ENCODE data around the gene PPM1J.

Gene PPM1J

GRCh38 chr1:112677501-112677900 is 37.6 kb downstream of the PPM1J start:
- no peak overlapping the region for H3K9ac ChIP-seq
- peaks cover 32% of the 10 kb centered on the region for H3K4me1 ChIP-seq
- H4K20me1 ChIP-seq: peaks cover 30% of the 10 kb centered on the region
- H3K4me2 ChIP-seq: peak overlapping the region; percentile 28
- peaks cover 24% of the 10 kb centered on the region; the same call in 1 of the 2 replicates for H3K36me3 ChIP-seq
- H3K27me3 ChIP-seq: no peaks in the 10 kb centered on the region
- no peak overlapping the region for H3K27ac ChIP-seq
- H3K4me3 ChIP-seq: no peak overlapping the region
- no peaks in the 10 kb centered on the region for H3K9me3 ChIP-seq
- no peak for TF ChIP-seq Cebpa-rat (IDR thresholded peaks at IDR 0.05)

GRCh38 chr1:112676543-112676942 is 38.6 kb downstream of the PPM1J start:
- Histone ChIP-seq H3K4me1 (peaks cover 32% of the 10 kb centered on the region), H3K4me2 (peak overlapping the region; percentile 94), H4K20me1 (peaks cover 30% of the 10 kb centered on the region), H3K27me3 (no peaks in the 10 kb centered on the region), H3K9ac (no peak overlapping the region), H3K36me3 (peaks cover 26% of the 10 kb centered on the region), H3K9me3 (no peaks in the 10 kb centered on the region), H3K27ac (no peak overlapping the region), H3K4me3 (0 out of 2 replicates have a peak overlapping the region, but pooled peaks have one; percentile 94)
- TF ChIP-seq Cebpa-rat (IDR thresholded peaks at IDR 0.05): no peak

- H3K9me3 ChIP-seq: no peaks in the 10 kb centered on the region
- peak overlapping the region; percentile 95 for H3K27ac ChIP-seq
- peak overlapping the region; percentile 94 for H3K4me2 ChIP-seq
- peak overlapping the region; percentile 97 for H3K9ac ChIP-seq
- peaks cover 30% of the 10 kb centered on the region for H4K20me1 ChIP-seq
- H3K36me3 ChIP-seq: peaks cover 29% of the 10 kb centered on the region
- peaks cover 32% of the 10 kb centered on the region for H3K4me1 ChIP-seq
- H3K27me3 ChIP-seq: no peaks in the 10 kb centered on the region
- no peak for TF ChIP-seq Cebpa-rat (IDR thresholded peaks at IDR 0.05)
- peak overlapping the region; percentile 94 for H3K4me3 ChIP-seq
Measured at GRCh38 chr1:112675728-112676381, 39.3 kb downstream of the PPM1J start.

- Histone ChIP-seq H3K9me3 (no peaks in the 10 kb centered on the region), H3K9ac (peak overlapping the region; percentile 97), H3K27ac (peak overlapping the region; percentile 95), H3K4me3 (peak overlapping the region; percentile 94), H3K4me2 (peak overlapping the region; percentile 94), H3K27me3 (no peaks in the 10 kb centered on the region), H3K4me1 (peaks cover 32% of the 10 kb centered on the region), H4K20me1 (peaks cover 30% of the 10 kb centered on the region), H3K36me3 (peaks cover 35% of the 10 kb centered on the region)
- no peak for TF ChIP-seq Cebpa-rat (IDR thresholded peaks at IDR 0.05)
Measured at GRCh38 chr1:112674986-112675727, 40.0 kb downstream of the PPM1J start.

GRCh38 chr1:112674440-112674985 is 40.6 kb downstream of the PPM1J start, which contains the start of gene MOV10:
Gene MOV10 (plus strand): TSS chr1:112674659. CDS start chr1:112674913, 254 bp downstream.
- peaks cover 24% of the 10 kb centered on the region for H4K20me1 ChIP-seq
- TF ChIP-seq Cebpa-rat (IDR thresholded peaks at IDR 0.05): no peak
- peak within 1 kb of the TSS; percentile 97 for H3K9ac ChIP-seq
- H3K36me3 ChIP-seq: peaks cover 39% of the 10 kb centered on the region
- no peaks in the 10 kb centered on the region for H3K9me3 ChIP-seq
- peak within 1 kb of the TSS; percentile 94 for H3K4me3 ChIP-seq
- no peaks in the 10 kb centered on the region for H3K27me3 ChIP-seq
- peaks cover 32% of the 10 kb centered on the region for H3K4me1 ChIP-seq
- H3K4me2 ChIP-seq: peak within 1 kb of the TSS; percentile 94
- peak within 1 kb of the TSS; percentile 95 for H3K27ac ChIP-seq

- Histone ChIP-seq H3K4me2 (peak overlapping the region; percentile 94), H3K27me3 (no peaks in the 10 kb centered on the region), H3K9me3 (no peaks in the 10 kb centered on the region), H4K20me1 (peaks cover 17% of the 10 kb centered on the region), H3K9ac (peak overlapping the region; percentile 97), H3K27ac (peak overlapping the region; percentile 95), H3K4me1 (peaks cover 32% of the 10 kb centered on the region), H3K36me3 (peaks cover 46% of the 10 kb centered on the region), H3K4me3 (peak overlapping the region; percentile 94)
- no peak for TF ChIP-seq Cebpa-rat (IDR thresholded peaks at IDR 0.05)
Measured at GRCh38 chr1:112673592-112674439, 41.3 kb downstream of the PPM1J start.

- Histone ChIP-seq H3K9ac (no peak overlapping the region), H3K36me3 (peaks cover 48% of the 10 kb centered on the region), H3K27me3 (no peaks in the 10 kb centered on the region), H3K9me3 (no peaks in the 10 kb centered on the region), H3K27ac (no peak overlapping the region), H4K20me1 (peaks cover 7% of the 10 kb centered on the region), H3K4me3 (no peak overlapping the region), H3K4me1 (peaks cover 32% of the 10 kb centered on the region), H3K4me2 (no peak overlapping the region)
- no peak for TF ChIP-seq Cebpa-rat (IDR thresholded peaks at IDR 0.05)
Measured at GRCh38 chr1:112672842-112673241, 42.3 kb downstream of the PPM1J start.

GRCh38 chr1:112672009-112672408 is 43.1 kb downstream of the PPM1J start:
- no peak overlapping the region for H3K9ac ChIP-seq
- H3K27me3 ChIP-seq: no peaks in the 10 kb centered on the region
- peaks cover 31% of the 10 kb centered on the region for H3K4me1 ChIP-seq
- no peaks in the 10 kb centered on the region for H3K9me3 ChIP-seq
- H3K4me3 ChIP-seq: no peak overlapping the region
- peaks cover 53% of the 10 kb centered on the region for H3K36me3 ChIP-seq
- H3K27ac ChIP-seq: no peak overlapping the region
- no peak for TF ChIP-seq Cebpa-rat (IDR thresholded peaks at IDR 0.05)
- no peaks in the 10 kb centered on the region; the same call in 1 of the 2 replicates for H4K20me1 ChIP-seq
- no peak overlapping the region for H3K4me2 ChIP-seq

GRCh38 chr1:112666946-112667345 is 48.2 kb downstream of the PPM1J start:
- H3K36me3 ChIP-seq: peaks cover 100% of the 10 kb centered on the region
- no peak overlapping the region for H3K4me3 ChIP-seq
- no peak overlapping the region for H3K27ac ChIP-seq
- 0 out of 2 replicates have a peak, but pooled peaks cover 5% of the 10 kb centered on the region for H3K4me1 ChIP-seq
- H3K27me3 ChIP-seq: no peaks in the 10 kb centered on the region
- H3K9me3 ChIP-seq: no peaks in the 10 kb centered on the region
- H3K9ac ChIP-seq: no peak overlapping the region
- no peak for TF ChIP-seq Cebpa-rat (IDR thresholded peaks at IDR 0.05)
- H3K4me2 ChIP-seq: no peak overlapping the region
- no peaks in the 10 kb centered on the region for H4K20me1 ChIP-seq
